Globus pallidus (tissue), 1 donor: ENCODE measurements around the gene ZNF492.
A peak's percentile ranks its signal among the peaks of the same experiment; 100 is the strongest.
"Not testable (repeated sequence)": the region's sequence is repeated elsewhere in the genome, so short reads cannot be mapped to it uniquely, and the experiment has no call there.

ENCODE experiments used
- DNase-seq: peaks from one replicate; pipeline ENCODE4 v3.0.0-alpha.2; 2015; ENCODE audit warnings: low spot score

The ZNF492 gene

DNA sequence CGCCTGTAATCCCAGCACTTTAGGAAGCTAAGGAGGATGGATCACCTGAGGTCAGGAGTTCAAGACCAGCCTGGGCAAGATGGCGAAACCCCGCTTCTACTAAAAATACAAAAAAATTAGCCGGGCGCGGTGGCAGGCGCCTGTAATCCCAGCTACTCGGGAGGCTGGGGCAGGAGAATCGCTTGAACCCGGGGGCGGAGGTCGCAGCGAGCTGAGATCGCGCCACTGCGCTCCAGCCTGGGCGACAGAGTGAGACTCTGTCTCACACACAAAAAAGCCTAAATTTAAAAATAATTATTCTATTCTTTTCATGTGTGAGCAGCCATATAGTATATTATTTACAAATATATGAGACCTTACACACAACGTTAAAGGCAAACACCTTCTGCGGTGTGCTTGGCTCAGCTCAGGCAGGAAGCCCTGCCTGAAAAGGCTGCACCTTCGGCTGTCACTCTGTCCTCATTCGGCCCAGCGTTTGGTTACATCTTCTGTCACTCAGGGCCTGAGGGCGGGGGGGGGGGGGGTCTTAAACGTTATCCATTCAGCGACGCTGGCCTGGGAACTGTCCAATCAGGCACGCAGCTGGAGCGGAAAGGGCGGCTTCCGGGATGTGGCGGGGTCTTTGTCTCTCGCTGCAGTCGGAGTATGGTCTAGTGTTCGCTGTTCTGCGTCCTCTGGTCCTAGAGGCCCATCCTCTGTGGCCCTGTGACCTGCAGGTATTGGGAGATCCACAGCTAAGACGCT, at the start of gene ZNF492:
Gene ZNF492 (plus strand): TSS at position 619 of the 744 bp plus-strand sequence. CDS start 19,076 bp downstream, outside the sequence.
- peak; percentile 91 for DNase-seq

DNA sequence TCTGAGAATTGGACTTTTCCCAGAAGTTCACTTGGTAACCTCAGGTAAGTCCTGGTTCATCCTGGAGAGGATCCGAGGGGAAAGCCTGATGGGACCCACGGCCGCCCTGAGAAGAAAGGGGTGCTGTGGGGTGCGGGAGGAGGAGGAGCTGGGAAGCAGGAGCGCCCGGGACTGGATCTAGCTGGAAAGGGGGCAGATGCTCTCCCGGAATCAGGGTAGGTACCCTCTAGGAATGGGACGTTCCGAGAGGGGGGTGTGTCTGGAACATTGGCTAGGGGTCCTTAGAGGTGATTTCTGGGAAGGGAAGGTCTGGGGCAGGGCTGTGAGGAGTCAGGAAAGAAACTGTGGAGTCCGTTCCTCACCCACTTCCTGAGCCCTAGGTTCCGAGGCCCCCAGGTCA, 38.7 kb upstream of the ZNF492 start:
- DNase-seq, result no peak

DNA sequence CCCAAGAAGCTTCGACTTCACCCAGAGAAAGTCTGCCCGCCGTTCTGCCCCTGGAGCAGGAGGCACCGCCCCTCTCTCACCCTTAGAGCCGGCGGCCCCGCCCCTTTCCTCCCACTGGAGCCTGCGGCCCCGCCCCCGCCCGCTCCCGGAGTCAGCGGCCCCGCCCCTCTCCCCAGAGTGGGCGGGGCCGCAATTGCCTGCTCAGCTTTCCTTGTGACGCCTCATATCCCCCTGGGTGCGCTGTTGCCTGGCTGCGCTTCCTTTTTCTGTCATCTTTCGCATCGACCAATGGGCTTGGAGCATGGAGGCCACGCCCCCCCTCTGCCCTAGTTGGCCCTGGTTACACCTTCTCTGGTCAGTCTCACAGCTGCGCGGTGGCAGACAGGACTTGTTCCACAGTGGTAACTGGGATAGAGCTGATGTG, 38.2 kb upstream of the ZNF492 start:
- DNase-seq, result peak; percentile 44

DNA sequence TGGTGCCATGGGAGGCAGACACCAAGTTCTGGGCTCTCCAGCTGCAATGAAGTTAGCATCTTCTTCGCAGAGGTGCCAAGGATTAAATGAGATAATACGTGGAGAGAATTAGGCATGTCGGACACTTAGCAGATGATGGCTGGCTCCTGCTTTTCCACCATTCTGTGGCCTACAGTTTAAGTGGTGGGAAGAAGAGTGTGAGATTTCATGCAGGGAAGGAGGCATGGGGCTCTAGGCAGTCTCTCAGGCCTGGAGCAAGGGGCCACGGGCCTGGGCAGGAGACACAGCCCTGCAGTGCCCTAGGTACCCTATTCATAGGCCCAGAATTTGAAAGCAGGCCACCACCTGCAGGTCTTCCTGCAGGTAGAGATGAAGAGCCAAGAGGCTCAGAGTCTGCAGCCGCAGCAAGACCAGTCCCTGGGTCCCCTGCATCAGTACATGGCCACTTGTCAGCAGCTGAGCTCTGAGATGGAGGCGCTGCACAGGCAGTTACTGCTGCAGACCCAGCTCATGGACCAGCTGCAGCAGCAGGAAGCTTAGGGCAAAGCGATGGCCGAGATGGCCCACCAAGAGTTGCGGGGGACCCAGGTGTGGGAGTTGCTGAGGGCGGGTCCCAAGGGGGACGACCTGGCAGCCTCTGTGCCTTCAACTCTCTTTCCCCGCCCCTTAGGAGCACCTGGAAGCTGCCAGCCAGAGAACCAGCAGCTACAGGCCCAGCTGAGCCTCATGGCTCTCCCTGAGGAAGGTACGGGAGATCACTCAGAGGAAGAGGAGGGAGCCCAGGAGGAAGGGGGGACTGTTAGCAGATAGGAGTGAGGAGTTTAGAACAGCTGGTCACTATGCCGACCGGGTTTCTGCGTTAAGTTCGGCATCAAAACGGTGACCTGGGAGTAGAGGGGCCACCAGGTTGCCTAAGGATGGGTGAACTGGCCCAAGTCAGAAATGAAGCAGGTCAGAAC, 33.2 kb upstream of the ZNF492 start:
- DNase-seq, result no peak

DNA sequence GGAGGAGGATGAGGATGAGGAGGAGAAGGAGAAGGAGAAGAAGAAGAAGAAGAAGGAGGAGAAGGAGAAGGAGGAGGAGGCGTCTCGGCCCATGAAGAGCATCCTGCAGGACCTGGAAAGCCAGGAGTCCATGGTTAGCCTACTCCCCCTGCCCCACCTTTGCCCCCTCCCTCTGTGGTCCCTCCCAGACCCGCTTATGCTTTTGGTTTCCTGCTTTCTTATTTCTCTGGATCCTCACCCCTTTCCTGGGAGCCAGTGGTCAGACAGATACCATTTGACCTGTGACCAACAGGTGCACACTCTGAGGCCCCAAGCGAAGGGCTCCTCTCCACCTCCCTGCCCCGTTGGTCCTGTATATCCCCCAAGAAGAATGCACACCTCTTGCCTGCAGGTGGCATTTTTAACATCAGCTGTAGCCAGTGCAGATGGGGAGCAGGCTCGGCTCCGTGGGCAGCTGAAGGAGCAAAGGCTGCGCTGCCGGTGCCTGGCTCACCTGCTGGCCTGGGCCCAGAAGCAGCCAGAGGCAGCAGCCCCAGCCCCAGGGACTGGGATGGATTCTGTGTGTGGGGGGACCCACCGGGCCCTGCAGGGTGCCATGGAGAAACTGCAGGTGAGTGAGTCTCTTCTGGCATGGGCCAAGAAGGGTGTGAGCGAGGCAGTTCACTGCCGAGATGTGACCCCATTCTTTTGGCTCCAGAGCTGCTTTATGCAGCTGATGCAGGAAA, 32.1 kb upstream of the ZNF492 start:
- no peak for DNase-seq

DNA sequence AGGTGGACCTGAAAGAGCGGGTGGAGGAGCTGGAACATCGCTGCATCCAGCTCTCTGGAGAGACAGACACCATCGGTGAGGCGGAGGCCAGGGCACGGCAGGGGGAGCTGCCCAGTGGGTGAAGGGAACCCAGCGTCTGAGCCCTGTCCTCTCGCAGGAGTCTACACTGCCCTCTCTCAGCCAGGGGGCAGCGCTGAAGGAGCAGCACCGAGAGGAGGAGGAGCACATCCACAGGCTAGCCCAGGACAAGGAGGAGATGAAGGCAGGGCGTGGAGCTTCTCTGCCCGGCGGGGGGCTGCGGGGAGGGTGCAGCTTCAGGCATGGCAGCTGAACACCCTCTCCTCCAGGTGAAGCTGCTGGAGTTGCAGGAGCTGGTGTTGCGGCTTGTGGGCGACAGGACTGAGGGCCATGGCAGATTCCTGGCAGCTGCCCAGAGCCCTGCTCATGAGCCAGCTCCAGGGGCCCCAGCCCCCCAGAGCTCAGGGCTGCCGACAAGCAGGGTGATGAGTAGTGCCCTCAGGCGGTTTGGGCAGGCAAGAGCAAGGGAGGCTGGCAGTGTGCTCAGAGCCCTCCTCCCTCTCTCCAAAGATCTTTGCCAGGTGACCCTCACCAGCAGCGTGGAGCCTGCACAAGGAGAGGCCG, 31.4 kb upstream of the ZNF492 start:
- DNase-seq, result no peak

DNA sequence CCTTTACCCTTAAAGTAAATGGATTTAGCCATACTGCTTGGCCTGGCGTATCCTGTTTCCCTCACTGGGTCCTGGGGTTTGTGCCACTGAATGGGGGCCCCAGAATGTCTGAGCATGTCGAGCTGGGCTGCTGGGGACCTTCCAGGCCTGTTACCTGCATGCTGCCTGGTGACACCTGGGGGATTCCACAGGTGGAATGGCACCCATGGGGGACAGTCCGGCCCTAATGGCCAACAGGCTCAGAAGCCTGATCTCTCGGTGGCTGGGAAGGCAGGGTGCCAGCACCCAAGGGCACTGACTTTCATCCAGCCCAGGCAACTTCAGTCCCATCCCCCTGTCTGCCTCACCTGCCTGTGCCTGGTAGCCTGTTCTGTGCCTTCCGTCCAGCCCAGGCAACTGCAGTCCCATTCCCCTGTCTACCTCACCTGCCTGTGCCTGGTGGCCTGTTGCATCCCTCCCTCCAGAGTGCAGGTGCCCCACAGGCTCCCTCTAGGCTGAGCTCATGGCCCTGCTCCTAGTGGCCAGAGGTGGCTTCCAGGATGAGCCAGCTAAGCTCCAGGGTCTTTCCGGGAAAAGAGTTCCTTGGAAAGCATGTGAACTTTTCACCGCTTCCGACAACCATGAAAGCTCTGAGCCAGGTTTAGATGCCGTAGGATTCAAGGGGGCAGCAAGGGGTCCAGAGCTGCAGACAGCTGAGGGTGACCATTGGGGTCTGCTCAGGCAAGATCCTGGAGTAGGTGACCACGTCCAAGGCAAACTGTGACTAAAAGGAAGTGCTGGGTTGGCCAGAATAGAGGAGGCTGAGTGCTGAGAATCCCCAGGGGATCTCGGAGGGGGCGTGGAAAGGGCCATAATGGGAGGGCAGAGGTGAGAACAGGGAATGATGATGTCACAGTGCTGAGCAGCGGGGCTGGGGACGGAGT, 30.3 kb upstream of the ZNF492 start:
- no peak for DNase-seq

DNA sequence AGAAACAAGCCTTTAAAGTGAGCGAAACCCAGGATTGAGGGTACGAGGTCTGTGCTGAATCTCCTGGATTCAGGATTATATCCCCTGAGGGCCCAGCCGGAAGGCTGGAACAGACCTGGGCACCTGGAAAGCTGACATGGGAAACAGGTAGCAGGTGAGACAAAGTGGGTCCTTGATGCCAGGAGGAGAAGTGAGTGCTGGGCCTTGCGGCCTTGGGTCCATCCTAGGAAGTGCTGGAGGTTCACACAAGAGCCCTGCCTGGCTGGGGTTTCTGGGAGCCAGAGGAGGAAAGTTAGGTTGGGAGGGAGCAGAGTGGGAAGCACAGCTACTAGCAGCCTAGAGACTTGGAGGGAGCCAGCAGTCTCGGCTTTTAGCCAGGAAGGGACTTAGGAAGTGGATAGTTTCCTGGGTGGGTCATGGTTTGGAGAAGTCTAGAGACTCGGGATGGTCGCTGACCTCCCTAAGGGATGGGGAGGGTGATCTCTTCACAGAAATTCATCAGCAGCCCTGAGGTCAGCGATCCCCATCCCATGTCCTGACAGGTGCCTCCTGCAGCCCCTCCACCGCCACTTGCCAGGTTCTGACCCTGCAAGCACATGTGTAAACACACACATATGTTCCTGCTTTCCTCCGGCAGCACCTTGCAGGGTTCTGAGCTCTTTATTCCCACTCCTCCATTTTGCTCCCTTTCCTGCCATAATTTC, 29.4 kb upstream of the ZNF492 start:
- DNase-seq, result no peak

DNA sequence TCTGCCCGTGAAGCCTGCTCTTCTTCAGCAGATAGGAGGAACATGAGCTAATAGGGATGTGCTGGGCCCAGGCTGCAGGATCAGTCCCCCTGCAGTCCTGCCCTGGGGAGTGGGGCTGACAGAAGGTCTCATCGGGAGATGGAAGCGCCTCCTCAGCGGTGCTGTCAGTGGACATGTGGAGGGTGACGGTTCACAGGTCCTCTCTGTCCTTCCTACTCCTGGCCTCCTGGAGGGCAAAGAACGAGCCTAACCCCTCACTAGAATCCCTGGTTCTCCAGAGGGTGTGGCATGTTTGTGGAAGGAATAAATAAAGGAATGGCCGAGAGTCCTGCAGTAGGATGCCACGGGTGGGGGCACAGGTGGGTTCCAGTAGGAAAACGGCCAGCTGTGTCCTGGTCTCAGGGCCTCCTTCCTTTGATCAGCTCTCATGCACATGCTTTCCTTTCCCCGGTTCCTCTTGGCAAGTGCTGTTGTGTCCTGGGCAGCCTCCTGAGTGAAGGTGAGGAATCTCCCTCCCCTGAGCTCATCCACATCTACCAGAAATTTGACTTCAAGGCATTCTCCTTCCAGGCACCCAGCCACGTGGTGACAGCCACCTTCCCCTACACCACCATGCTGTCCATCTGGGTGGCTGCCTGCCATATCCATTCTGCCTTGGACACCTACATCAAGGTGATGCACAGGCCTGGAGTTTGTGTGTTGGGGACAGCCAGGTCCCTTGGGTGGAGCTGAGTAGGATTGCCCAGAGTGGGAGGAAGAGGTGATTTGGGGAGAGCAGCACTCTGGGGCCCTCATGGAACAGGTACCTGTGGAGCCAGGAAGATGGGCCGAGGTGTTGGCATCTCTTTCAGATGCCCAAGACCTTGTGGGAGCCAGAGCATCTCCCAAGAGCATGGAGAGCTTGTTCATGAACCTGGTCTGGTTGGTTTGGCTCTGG, 28.6 kb upstream of the ZNF492 start:
- DNase-seq, result no peak

DNA sequence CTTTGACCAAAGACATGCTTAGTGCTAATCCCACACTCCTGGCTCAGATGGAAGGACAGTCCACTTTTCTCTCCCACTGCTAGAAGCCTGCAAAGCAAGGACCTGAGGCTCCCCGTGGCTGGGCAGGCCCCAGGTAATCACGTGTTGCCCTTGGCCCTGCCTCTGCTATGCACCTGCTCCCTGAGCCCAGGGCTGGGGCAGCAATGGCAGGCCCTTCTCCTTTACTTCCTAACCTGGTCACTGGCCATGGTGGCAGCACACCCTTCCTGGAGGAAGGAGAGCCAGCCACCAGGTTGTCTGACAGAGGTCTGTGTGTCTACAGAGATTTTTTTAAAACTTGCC, 27.9 kb upstream of the ZNF492 start:
- no peak for DNase-seq

DNA sequence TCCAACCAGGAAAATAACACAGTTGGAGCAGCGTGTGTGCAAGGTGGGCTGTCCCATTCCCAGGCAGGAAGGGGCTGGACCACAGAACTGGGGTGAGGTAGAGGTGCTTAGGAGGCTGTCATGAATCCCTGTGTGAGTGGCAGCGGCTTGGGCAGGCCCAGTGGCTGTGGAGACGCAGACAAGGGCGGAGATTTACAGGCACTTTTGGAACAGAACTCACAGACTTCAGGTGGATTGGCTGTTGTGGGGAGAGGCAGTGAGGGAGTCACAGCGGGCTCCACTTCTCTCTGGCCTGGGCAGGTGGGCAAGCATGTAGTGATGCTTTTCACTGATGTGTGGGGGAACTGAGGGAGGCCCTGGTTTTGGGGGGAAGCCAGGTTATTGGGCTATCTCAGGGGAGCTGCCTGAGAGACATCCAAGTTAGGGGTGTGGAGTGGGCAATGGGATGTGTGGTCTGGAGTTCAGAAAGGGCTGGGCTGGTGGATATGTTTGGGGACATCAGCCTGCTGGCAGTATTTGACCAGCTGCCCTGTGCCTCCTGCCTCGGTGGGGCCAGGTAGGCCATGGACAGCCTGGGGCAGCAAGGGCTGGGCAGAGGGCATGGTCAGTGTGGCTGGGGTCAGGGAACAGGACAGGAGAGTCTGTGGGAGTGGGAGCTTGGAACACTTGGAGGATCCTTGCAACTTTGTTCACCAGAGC, 27.0 kb upstream of the ZNF492 start:
- no peak for DNase-seq

DNA sequence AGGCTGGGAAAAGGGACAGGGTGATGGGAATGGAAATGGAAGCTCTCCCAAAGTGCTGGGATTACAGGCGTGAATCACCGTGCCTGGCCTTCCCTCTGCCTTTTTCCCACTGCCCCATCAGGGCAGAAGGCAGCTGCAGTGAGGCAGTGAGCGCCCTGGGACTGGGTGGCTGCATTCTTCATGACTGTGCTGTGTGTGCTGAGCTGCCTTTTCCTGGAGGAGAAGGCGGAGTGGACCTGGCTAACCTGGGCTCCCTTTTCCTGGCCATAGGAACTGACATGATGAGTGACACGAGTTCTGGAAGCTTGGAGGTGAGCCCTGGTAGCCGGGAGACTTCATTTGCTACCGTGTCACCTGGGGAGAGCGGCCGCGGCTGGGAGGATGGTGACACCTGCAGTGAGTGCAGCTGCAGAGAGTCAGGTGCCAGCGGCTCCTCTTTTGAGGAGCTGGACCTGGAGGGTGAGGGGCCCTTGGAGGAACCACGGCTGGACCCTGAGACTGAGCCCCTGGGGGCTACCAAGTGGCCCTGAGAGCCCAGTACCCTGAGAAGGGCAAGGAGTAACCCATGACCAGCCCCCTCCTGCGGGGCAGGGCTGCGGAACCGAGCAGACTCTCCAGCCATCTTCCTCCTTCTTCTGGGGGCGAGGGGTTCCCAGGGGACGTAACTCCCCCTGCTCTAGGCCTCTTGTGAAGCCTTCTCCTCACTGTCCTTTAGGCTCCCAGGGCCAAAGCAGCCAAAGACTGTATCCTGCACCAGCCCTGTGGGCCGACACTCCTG, 26.3 kb upstream of the ZNF492 start:
- no peak for DNase-seq

DNA sequence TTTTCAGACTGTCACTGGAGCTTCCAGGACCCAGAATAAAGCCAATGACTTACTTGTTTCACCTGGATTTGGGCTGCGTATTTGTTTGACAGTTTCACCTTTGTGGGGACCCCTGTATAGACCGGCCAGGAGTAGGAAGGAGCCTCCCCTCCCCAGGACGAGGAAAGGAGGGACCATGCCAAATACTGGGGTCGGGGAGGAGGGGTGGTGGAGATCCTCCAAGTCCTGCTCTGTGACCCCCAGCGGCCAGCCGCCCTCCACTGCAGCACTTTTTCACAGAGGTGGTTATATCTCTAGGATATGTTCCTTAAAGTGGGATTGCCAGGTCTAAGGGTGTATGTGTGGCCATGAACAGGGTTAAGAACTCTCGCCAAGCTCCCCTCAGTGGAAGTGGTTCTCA, 25.7 kb upstream of the ZNF492 start:
- DNase-seq, result no peak

DNA sequence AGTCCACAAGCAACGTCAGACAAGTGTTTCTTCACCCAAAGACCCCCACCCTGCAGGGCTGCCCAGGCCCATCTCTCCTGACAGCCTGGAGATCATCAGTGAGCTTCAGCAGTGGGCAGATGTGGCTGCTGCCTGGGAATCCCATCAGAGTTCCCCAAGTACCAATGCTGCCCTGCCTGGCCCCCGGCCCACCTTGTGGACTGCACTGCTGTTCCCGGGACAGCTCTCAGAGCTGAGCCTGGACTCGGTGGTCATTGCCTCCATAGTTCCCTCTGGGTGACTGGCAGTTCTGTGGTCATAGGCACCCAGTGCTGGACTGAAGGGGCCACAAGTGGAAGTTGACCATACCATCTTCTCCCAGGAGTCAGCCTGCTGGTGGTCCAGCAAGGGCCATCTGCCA, 24.5 kb upstream of the ZNF492 start:
- DNase-seq, result no peak

DNA sequence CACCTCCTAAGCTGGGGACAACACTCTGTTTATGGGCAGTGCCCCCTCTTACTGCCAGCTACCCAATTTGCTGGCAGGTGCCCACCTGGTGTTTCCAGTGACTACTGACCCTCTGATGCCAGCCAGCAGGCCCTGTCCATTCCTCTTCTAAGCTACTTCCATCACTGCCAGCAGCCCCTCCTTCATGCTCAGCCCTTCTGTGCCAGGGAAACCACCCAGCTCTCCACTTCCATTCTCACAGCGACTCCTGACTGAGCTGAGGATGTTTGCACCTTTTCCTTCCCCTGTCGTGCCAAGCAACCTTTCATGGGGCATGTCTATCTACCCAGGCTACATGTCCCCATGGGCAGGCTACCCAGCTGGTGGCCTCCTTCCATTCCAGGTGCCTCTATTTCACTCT, 24.0 kb upstream of the ZNF492 start:
- DNase-seq, result no peak

DNA sequence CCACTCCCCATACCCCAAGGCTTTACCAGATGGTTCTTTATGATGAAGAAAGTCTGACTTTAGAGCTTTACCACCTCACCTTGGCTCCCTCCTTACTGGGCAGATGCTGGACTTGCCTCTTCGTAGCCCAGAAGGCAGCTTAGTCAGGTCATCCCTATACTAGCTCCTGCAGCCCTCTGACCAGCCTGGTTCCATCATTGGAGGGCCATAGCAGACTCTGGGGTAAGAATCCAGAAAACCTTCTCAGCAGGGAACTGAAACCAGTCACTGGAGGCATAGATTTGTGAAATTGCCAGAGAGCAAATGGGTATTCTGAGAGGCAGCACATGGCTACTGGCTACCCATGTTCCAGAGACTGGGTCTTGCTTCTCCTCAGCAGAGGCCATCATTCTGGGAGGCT, 21.8 kb upstream of the ZNF492 start:
- no peak for DNase-seq

DNA sequence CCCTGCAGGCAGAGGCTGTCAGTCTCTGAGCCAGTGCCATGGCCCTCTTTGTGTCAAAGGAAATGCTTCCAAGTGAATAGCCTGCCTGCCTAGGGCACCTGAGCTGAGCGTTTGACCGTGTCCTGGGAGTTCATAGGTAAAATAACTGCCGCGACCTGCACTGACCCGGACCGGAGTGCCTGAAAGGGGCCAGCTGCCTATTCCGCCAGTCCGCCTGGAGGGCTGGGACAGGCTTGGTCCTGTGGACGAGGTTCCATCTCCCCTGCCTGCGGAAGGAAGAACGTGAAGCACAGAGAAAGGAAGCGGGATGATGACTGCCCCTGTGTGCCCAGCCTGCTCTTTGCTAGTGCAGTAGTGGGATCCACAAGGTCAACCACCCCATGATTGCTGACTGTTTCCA, 17.5 kb upstream of the ZNF492 start:
- no peak for DNase-seq

DNA sequence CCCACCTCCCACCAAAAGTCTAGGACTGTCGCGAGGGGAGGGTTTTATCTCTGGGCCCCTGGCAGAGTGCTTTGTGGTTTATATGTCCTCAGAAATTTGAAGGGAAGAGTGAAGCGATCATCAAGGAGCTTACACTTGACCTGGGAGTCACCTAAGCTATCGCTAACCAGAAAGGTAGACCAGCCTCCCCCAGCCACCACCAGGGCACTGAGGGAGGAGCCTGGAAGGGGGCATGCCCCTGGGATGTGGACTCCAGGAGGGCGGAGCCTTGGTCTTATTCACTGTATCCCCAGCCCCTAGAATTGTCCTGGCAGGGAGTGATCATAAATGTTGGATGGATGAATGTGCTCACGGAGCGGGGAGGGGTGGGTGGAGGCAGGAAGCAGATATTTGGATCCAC, 16.9 kb upstream of the ZNF492 start:
- not testable (repeated sequence) for DNase-seq
